ENCODE results near the gene PREX1. TPM values are rescaled to one million over a fixed set of nuclear protein-coding genes. Genes with fewer than 3 reads are reported as not detected.
"Not testable (repeated sequence)": the region's sequence is repeated elsewhere in the genome, so short reads cannot be mapped to it uniquely, and the experiment has no call there.

The PREX1 gene
- total RNA-seq, 1 donor, result 14.1 TPM

GRCh38 chr20:48844996-48845395 lies 17.2 kb upstream of the PREX1 start:
- Histone ChIP-seq H3K36me3 (ENCODE audit: insufficient read depth, low read length) (no peaks in the 10 kb centered on the region), H4K20me1 (ENCODE audit: insufficient read depth, low read length) (no peaks in the 10 kb centered on the region), H3K27ac (ENCODE audit: low read depth, low read length) (peak overlapping the region; percentile 14), H3K4me2 (ENCODE audit: insufficient read depth, low read length) (no peak overlapping the region), H2AFZ (ENCODE audit: low read length) (no peak overlapping the region), H3K4me1 (ENCODE audit: insufficient read depth, low read length) (peaks cover 28% of the 10 kb centered on the region), H3K79me2 (ENCODE audit: insufficient read depth, low read length) (no peaks in the 10 kb centered on the region), H3K4me3 (ENCODE audit: insufficient read depth, low read length) (no peak overlapping the region), H3K9me3 (ENCODE audit: low read depth, low read length) (no peaks in the 10 kb centered on the region), H3K27me3 (ENCODE audit: insufficient read depth, low read length) (no peaks in the 10 kb centered on the region)
- DNase-seq (ENCODE audit: insufficient read length, low spot score, missing footprints), result no peak
- TF ChIP-seq CTCF (IDR thresholded peaks at IDR 0.05; ENCODE audit: extremely low read depth, low read depth, low read length), result no peak

GRCh38 chr20:48843896-48844295 lies 16.1 kb upstream of the PREX1 start:
- H2AFZ ChIP-seq (ENCODE audit: low read length); H3K4me2 ChIP-seq (ENCODE audit: insufficient read depth, low read length): not testable (repeated sequence)

GRCh38 chr20:48843057-48843806 lies 15.4 kb upstream of the PREX1 start:
- no peak overlapping the region for H3K27ac ChIP-seq (ENCODE audit: low read depth, low read length)
- no peaks in the 10 kb centered on the region for H4K20me1 ChIP-seq (ENCODE audit: insufficient read depth, low read length)
- no peak overlapping the region for H2AFZ ChIP-seq (ENCODE audit: low read length)
- no peak for TF ChIP-seq CTCF (IDR thresholded peaks at IDR 0.05; ENCODE audit: extremely low read depth, low read depth, low read length)
- no peaks in the 10 kb centered on the region for H3K79me2 ChIP-seq (ENCODE audit: insufficient read depth, low read length)
- DNase-seq (ENCODE audit: insufficient read length, low spot score, missing footprints), result no peak
- no peaks in the 10 kb centered on the region for H3K9me3 ChIP-seq (ENCODE audit: low read depth, low read length)
- H3K4me1 ChIP-seq (ENCODE audit: insufficient read depth, low read length), result peaks cover 28% of the 10 kb centered on the region
- no peak overlapping the region for H3K4me3 ChIP-seq (ENCODE audit: insufficient read depth, low read length)
- no peaks in the 10 kb centered on the region for H3K27me3 ChIP-seq (ENCODE audit: insufficient read depth, low read length)
- no peak overlapping the region for H3K4me2 ChIP-seq (ENCODE audit: insufficient read depth, low read length)
- no peaks in the 10 kb centered on the region for H3K36me3 ChIP-seq (ENCODE audit: insufficient read depth, low read length)

More at GRCh38 chr20:48843896-48844295, 16.1 kb upstream of the PREX1 start:
- H3K27me3 ChIP-seq (ENCODE audit: insufficient read depth, low read length); H3K27ac ChIP-seq (ENCODE audit: low read depth, low read length); H3K9me3 ChIP-seq (ENCODE audit: low read depth, low read length); H3K79me2 ChIP-seq (ENCODE audit: insufficient read depth, low read length); H3K36me3 ChIP-seq (ENCODE audit: insufficient read depth, low read length); H3K4me3 ChIP-seq (ENCODE audit: insufficient read depth, low read length); H4K20me1 ChIP-seq (ENCODE audit: insufficient read depth, low read length); DNase-seq (ENCODE audit: insufficient read length, low spot score, missing footprints): not testable (repeated sequence)
- peaks cover 28% of the 10 kb centered on the region for H3K4me1 ChIP-seq (ENCODE audit: insufficient read depth, low read length)

GRCh38 chr20:48841875-48842529 lies 14.2 kb upstream of the PREX1 start:
- Histone ChIP-seq H3K4me3 (ENCODE audit: insufficient read depth, low read length) (no peak overlapping the region), H2AFZ (ENCODE audit: low read length) (no peak overlapping the region), H3K27ac (ENCODE audit: low read depth, low read length) (no peak overlapping the region), H4K20me1 (ENCODE audit: insufficient read depth, low read length) (no peaks in the 10 kb centered on the region), H3K36me3 (ENCODE audit: insufficient read depth, low read length) (no peaks in the 10 kb centered on the region), H3K27me3 (ENCODE audit: insufficient read depth, low read length) (no peaks in the 10 kb centered on the region), H3K4me2 (ENCODE audit: insufficient read depth, low read length) (peak overlapping the region; percentile 36), H3K9me3 (ENCODE audit: low read depth, low read length) (no peaks in the 10 kb centered on the region), H3K79me2 (ENCODE audit: insufficient read depth, low read length) (no peaks in the 10 kb centered on the region), H3K4me1 (ENCODE audit: insufficient read depth, low read length) (peaks cover 28% of the 10 kb centered on the region)
- no peak for TF ChIP-seq CTCF (IDR thresholded peaks at IDR 0.05; ENCODE audit: extremely low read depth, low read depth, low read length)
- DNase-seq (ENCODE audit: insufficient read length, low spot score, missing footprints), result peak; percentile 89

Measured in osteoblast (primary cell).